ENCODE measurements around the gene ESRRA.
A peak's percentile ranks its signal among the peaks of the same experiment; 100 is the strongest.

The ESRRA gene

DNA sequence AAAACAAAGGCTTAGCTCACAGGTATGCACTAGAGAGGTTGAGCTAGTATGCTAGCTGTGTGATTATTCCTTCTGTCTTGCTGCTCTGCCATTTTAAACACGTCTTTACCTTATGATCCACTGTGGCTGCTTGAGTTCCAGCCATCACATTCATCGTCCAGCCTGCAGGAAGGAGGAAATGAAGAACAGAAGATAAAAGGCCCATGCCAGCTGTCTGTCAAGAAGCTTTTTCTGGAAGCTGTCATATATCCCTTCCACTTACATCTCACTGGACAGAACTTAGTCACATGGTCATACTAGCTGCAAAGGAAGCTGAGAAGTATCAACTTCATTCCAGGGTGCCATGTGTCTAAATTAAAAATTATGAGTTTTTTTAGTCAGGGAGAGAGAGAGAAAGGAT is 22.1 kb downstream of the ESRRA start:
- no peak overlapping the region for H3K23ac ChIP-seq (ENCODE audit: low read depth, low read length, poor library complexity)

GRCh38 chr11:64327993-64328392 is 22.7 kb downstream of the ESRRA start:
- Histone ChIP-seq H3K14ac (ENCODE audit: low read length) (no peak overlapping the region), H3K18ac (ENCODE audit: low read length) (no peak overlapping the region), H3K4me2 (ENCODE audit: insufficient read depth, low read length, poor library complexity, severe bottlenecking) (no peak overlapping the region), H2BK12ac (ENCODE audit: low read length) (no peak overlapping the region), H2AFZ (ENCODE audit: low read length) (no peak overlapping the region), H4K91ac (ENCODE audit: low read depth, low read length, poor library complexity) (no peak overlapping the region), H3K27me3 (ENCODE audit: control insufficient read depth in 3 of 3, insufficient read depth in 3 of 3, low read depth in 1 of 3, low read length in 3 of 3) (no peaks in the 10 kb centered on the region), H3K4me3 (ENCODE audit: low read length in 2 of 2) (no peak overlapping the region), H3K23ac (ENCODE audit: low read depth, low read length, poor library complexity) (no peak overlapping the region), H3K4ac (ENCODE audit: low read length) (no peak overlapping the region), H3K79me1 (ENCODE audit: low read depth, low read length) (peaks cover 2% of the 10 kb centered on the region), H2BK5ac (ENCODE audit: low read length) (no peak overlapping the region), H4K8ac (ENCODE audit: low read depth, low read length) (no peak overlapping the region), H3K9me3 (replicated peaks in 1 of 2; ENCODE audit: control insufficient read depth in 2 of 2, insufficient read depth in 1 of 2, low read depth in 1 of 2, low read length in 2 of 2) (no peaks in the 10 kb centered on the region), H3K9ac (ENCODE audit: low read depth, low read length, poor library complexity) (no peak overlapping the region), H2BK15ac (ENCODE audit: low read length) (no peak overlapping the region), H3K27ac (replicated peaks; ENCODE audit: low read length) (no peak overlapping the region), H2BK120ac (ENCODE audit: low read depth, low read length) (no peak overlapping the region), H3K4me1 (ENCODE audit: control insufficient read depth in 2 of 2, insufficient read depth in 1 of 2, low read depth in 1 of 2, low read length in 2 of 2) (no peaks in the 10 kb centered on the region), H3K36me3 (replicated peaks in 1 of 2; ENCODE audit: control insufficient read depth in 2 of 2, insufficient read depth in 2 of 2, low read length in 2 of 2) (peaks cover 0 to 2% of the 10 kb centered on the region in 2 donors), H2AK5ac (ENCODE audit: low read depth, low read length) (no peak overlapping the region)
- no CpG with 5 or more reads among the region's 3 CpGs for WGBS, 2 donors (ENCODE audit: extremely low coverage in 2 of 2, insufficient read length in 2 of 2, insufficient replicate concordance in 1 of 2)
- no peak for DNase-seq (ENCODE audit: low spot score)

More for the DNA sequence above, 22.1 kb downstream of the ESRRA start:
- Histone ChIP-seq H3K27ac (replicated peaks; ENCODE audit: low read length) (no peak overlapping the region), H3K18ac (ENCODE audit: low read length) (no peak overlapping the region), H2BK15ac (ENCODE audit: low read length) (no peak overlapping the region), H3K27me3 (ENCODE audit: control insufficient read depth in 3 of 3, insufficient read depth in 3 of 3, low read depth in 1 of 3, low read length in 3 of 3) (no peaks in the 10 kb centered on the region), H2AK5ac (ENCODE audit: low read depth, low read length) (no peak overlapping the region), H4K91ac (ENCODE audit: low read depth, low read length, poor library complexity) (no peak overlapping the region), H3K79me1 (ENCODE audit: low read depth, low read length) (peaks cover 2% of the 10 kb centered on the region), H3K4me3 (ENCODE audit: low read length in 2 of 2) (no peak overlapping the region), H2AFZ (ENCODE audit: low read length) (no peak overlapping the region), H2BK5ac (ENCODE audit: low read length) (no peak overlapping the region), H3K9ac (ENCODE audit: low read depth, low read length, poor library complexity) (no peak overlapping the region), H2BK120ac (ENCODE audit: low read depth, low read length) (no peak overlapping the region), H2BK12ac (ENCODE audit: low read length) (no peak overlapping the region), H3K9me3 (replicated peaks in 1 of 2; ENCODE audit: control insufficient read depth in 2 of 2, insufficient read depth in 1 of 2, low read depth in 1 of 2, low read length in 2 of 2) (no peaks in the 10 kb centered on the region), H3K36me3 (replicated peaks in 1 of 2; ENCODE audit: control insufficient read depth in 2 of 2, insufficient read depth in 2 of 2, low read length in 2 of 2) (peaks cover 2 to 6% of the 10 kb centered on the region in 2 donors), H4K8ac (ENCODE audit: low read depth, low read length) (no peak overlapping the region), H3K4ac (ENCODE audit: low read length) (no peak overlapping the region), H3K4me1 (ENCODE audit: control insufficient read depth in 2 of 2, insufficient read depth in 1 of 2, low read depth in 1 of 2, low read length in 2 of 2) (peaks cover 4% of the 10 kb centered on the region in 2 donors), H3K14ac (ENCODE audit: low read length) (no peak overlapping the region), H3K4me2 (ENCODE audit: insufficient read depth, low read length, poor library complexity, severe bottlenecking) (no peak overlapping the region)
- no CpG with 5 or more reads among the region's 2 CpGs for WGBS, 2 donors (ENCODE audit: extremely low coverage in 2 of 2, insufficient read length in 2 of 2, insufficient replicate concordance in 1 of 2)
- DNase-seq (ENCODE audit: low spot score): no peak

DNA sequence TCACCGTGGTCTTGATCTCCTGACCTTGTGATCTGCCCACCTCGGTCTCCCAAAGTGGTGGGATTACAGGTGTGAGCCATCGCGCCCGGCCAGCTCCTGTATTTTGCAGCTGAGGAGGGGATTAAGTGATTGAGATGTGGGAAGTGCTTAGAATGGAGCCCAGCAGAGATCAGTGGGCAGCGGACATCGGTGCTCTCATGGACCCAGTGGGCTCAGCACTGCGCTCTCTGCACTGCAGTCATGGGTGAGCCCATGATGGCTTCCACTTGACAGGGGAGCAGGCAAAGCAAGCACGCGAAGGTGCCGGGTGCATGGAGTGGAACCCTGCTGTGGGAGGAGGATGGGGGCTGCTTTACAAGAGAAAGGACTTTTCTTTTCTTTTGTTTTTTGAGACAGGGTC is 25.6 kb downstream of the ESRRA start:
- Histone ChIP-seq H3K4me1 (ENCODE audit: control insufficient read depth in 2 of 2, insufficient read depth in 1 of 2, low read depth in 1 of 2, low read length in 2 of 2) (peaks cover 0 to 2% of the 10 kb centered on the region in 2 donors), H3K79me1 (ENCODE audit: low read depth, low read length) (no peaks in the 10 kb centered on the region), H3K9ac (ENCODE audit: low read depth, low read length, poor library complexity) (no peak overlapping the region), H3K4ac (ENCODE audit: low read length) (no peak overlapping the region), H2BK15ac (ENCODE audit: low read length) (peak overlapping the region; percentile 44), H4K91ac (ENCODE audit: low read depth, low read length, poor library complexity) (no peak overlapping the region), H3K9me3 (replicated peaks in 1 of 2; ENCODE audit: control insufficient read depth in 2 of 2, insufficient read depth in 1 of 2, low read depth in 1 of 2, low read length in 2 of 2) (no peaks in the 10 kb centered on the region), H3K27ac (replicated peaks; ENCODE audit: low read length) (no peak overlapping the region), H4K8ac (ENCODE audit: low read depth, low read length) (no peak overlapping the region), H3K4me3 (ENCODE audit: low read length in 2 of 2) (no peak overlapping the region), H2AK5ac (ENCODE audit: low read depth, low read length) (no peak overlapping the region), H3K18ac (ENCODE audit: low read length) (peak overlapping the region; percentile 77), H3K36me3 (replicated peaks in 1 of 2; ENCODE audit: control insufficient read depth in 2 of 2, insufficient read depth in 2 of 2, low read length in 2 of 2) (peaks cover 0 to 2% of the 10 kb centered on the region in 2 donors), H2BK12ac (ENCODE audit: low read length) (no peak overlapping the region), H2AFZ (ENCODE audit: low read length) (no peak overlapping the region), H3K14ac (ENCODE audit: low read length) (no peak overlapping the region), H2BK120ac (ENCODE audit: low read depth, low read length) (no peak overlapping the region), H2BK5ac (ENCODE audit: low read length) (no peak overlapping the region), H3K23ac (ENCODE audit: low read depth, low read length, poor library complexity) (no peak overlapping the region), H3K27me3 (ENCODE audit: control insufficient read depth in 3 of 3, insufficient read depth in 3 of 3, low read depth in 1 of 3, low read length in 3 of 3) (no peaks in the 10 kb centered on the region), H3K4me2 (ENCODE audit: insufficient read depth, low read length, poor library complexity, severe bottlenecking) (no peak overlapping the region)
- no CpG with 5 or more reads among the region's 11 CpGs for WGBS, 2 donors (ENCODE audit: extremely low coverage in 2 of 2, insufficient read length in 2 of 2, insufficient replicate concordance in 1 of 2)
- no peak for DNase-seq (ENCODE audit: low spot score)

GRCh38 chr11:64331569-64332371 is 26.4 kb downstream of the ESRRA start:
- H2AK5ac ChIP-seq (ENCODE audit: low read depth, low read length): peak overlapping the region; percentile 75
- no peak overlapping the region for H3K27ac ChIP-seq (replicated peaks; ENCODE audit: low read length)
- peak overlapping the region; percentile 93 for H3K23ac ChIP-seq (ENCODE audit: low read depth, low read length, poor library complexity)
- peaks cover 0 to 2% of the 10 kb centered on the region in 2 donors for H3K4me1 ChIP-seq (ENCODE audit: control insufficient read depth in 2 of 2, insufficient read depth in 1 of 2, low read depth in 1 of 2, low read length in 2 of 2)
- peak overlapping the region; percentile 8 for H3K14ac ChIP-seq (ENCODE audit: low read length)
- H3K9me3 ChIP-seq (replicated peaks in 1 of 2; ENCODE audit: control insufficient read depth in 2 of 2, insufficient read depth in 1 of 2, low read depth in 1 of 2, low read length in 2 of 2): no peaks in the 10 kb centered on the region
- peak overlapping the region; percentile 21 for H3K9ac ChIP-seq (ENCODE audit: low read depth, low read length, poor library complexity)
- no peaks in the 10 kb centered on the region for H3K79me1 ChIP-seq (ENCODE audit: low read depth, low read length)
- H3K27me3 ChIP-seq (ENCODE audit: control insufficient read depth in 3 of 3, insufficient read depth in 3 of 3, low read depth in 1 of 3, low read length in 3 of 3): no peaks in the 10 kb centered on the region
- peaks cover 0 to 2% of the 10 kb centered on the region in 2 donors for H3K36me3 ChIP-seq (replicated peaks in 1 of 2; ENCODE audit: control insufficient read depth in 2 of 2, insufficient read depth in 2 of 2, low read length in 2 of 2)
- H2BK12ac ChIP-seq (ENCODE audit: low read length): peak overlapping the region; percentile 41
- peak overlapping the region; percentile 57 for H3K18ac ChIP-seq (ENCODE audit: low read length)
- DNase-seq (ENCODE audit: low spot score): no peak
- H3K4me2 ChIP-seq (ENCODE audit: insufficient read depth, low read length, poor library complexity, severe bottlenecking): no peak overlapping the region
- no peak overlapping the region for H2BK120ac ChIP-seq (ENCODE audit: low read depth, low read length)
- H3K4me3 ChIP-seq (ENCODE audit: low read length in 2 of 2): peak overlapping the region in 1 of 2 donors; percentile 7
- H2AFZ ChIP-seq (ENCODE audit: low read length): no peak overlapping the region
- no peak overlapping the region for H4K91ac ChIP-seq (ENCODE audit: low read depth, low read length, poor library complexity)
- peak overlapping the region; percentile 29 for H4K8ac ChIP-seq (ENCODE audit: low read depth, low read length)
- peak overlapping the region; percentile 75 for H2BK5ac ChIP-seq (ENCODE audit: low read length)
- no peak overlapping the region for H2BK15ac ChIP-seq (ENCODE audit: low read length)
- 100% methylated on average over 1 of the region's 20 CpGs; no CpG with 5 or more reads in 1 of the 2 donors for WGBS, 2 donors (ENCODE audit: extremely low coverage in 2 of 2, insufficient read length in 2 of 2, insufficient replicate concordance in 1 of 2)
- peak overlapping the region; percentile 53 for H3K4ac ChIP-seq (ENCODE audit: low read length)
